Keratinocyte (primary cell): ENCODE data around the gene PGM1. TPM values are rescaled to one million over a fixed set of nuclear protein-coding genes. Genes with fewer than 3 reads are reported as not detected.

Source experiments
- DNase-seq: peaks from one replicate; pipeline ENCODE4 v3.0.0-alpha.2; 2011; ENCODE audit warnings: low read depth, missing footprints, low spot score
- FAIRE-seq: peaks from 2 replicates; lab custom pipeline; 2011; peaks lifted over from hg19 to GRCh38; lab: Jason Lieb, UNC
- H2AFZ ChIP-seq: 2 replicates; pipeline ENCODE4 v1.6.0; 2012; ENCODE audit warnings: low read length, control low read depth, inconsistent platforms; ENCODE audit not compliant: control insufficient read depth
- H3K27ac ChIP-seq: 2 replicates; pipeline ENCODE4 v1.5.1; 2011; ENCODE audit warnings: low read length; ENCODE audit not compliant: control insufficient read depth, insufficient read depth
- H3K27me3 ChIP-seq: 3 replicates; pipeline ENCODE4 v1.6.0; 2011; ENCODE audit warnings: low read length; ENCODE audit not compliant: control insufficient read depth, insufficient read depth; ENCODE audit errors: extremely low read depth
- H3K36me3 ChIP-seq, 2 experiments: 2 replicates in 1 of 2; 3 replicates in 1 of 2; pipeline ENCODE4 v1.5.1; 2011; ENCODE audit warnings: low read length in 2 of 2, mild to moderate bottlenecking in 1 of 2; ENCODE audit not compliant: control insufficient read depth in 2 of 2, insufficient read depth in 2 of 2; ENCODE audit errors: extremely low read depth in 1 of 2
- H3K4me1 ChIP-seq: 3 replicates; pipeline ENCODE4 v1.5.1; 2011; ENCODE audit warnings: low read length; ENCODE audit not compliant: control insufficient read depth, insufficient read depth; ENCODE audit errors: extremely low read depth
- H3K4me2 ChIP-seq: 3 replicates; pipeline ENCODE4 v1.6.0; 2011; ENCODE audit warnings: low read depth, low read length; ENCODE audit not compliant: control insufficient read depth, insufficient read depth; ENCODE audit errors: extremely low read depth
- H3K4me3 ChIP-seq, 3 experiments: fragments of 200-600 bp in 1 of 3; sonication (generic) in 1 of 3; 2 replicates in 2 of 3; 3 replicates in 1 of 3; pipeline ENCODE4 v1.5.1; 2011 to 2016; ENCODE audit warnings: low read length in 3 of 3, mild to moderate bottlenecking in 3 of 3, control low read depth in 2 of 3, inconsistent platforms in 1 of 3, low read depth in 1 of 3, mixed read lengths in 1 of 3, mixed run types in 1 of 3, moderate library complexity in 1 of 3; ENCODE audit not compliant: control insufficient read depth in 2 of 3, insufficient read depth in 2 of 3; ENCODE audit errors: extremely low read depth in 1 of 3
- H3K79me2 ChIP-seq: 2 replicates; pipeline ENCODE4 v1.6.0; 2012; ENCODE audit warnings: low read length; ENCODE audit not compliant: control insufficient read depth, insufficient read depth
- H3K9ac ChIP-seq: 3 replicates; pipeline ENCODE4 v1.6.0; 2011; ENCODE audit warnings: low read length; ENCODE audit not compliant: control insufficient read depth, insufficient read depth; ENCODE audit errors: extremely low read depth
- H3K9me1 ChIP-seq: 3 replicates; pipeline ENCODE4 v1.6.0; 2011; ENCODE audit warnings: low read length; ENCODE audit not compliant: control insufficient read depth, insufficient read depth; ENCODE audit errors: extremely low read depth
- H3K9me3 ChIP-seq: 2 replicates; pipeline ENCODE4 v1.5.1; 2012; ENCODE audit warnings: low read depth, low read length; ENCODE audit not compliant: control insufficient read depth
- H4K20me1 ChIP-seq: 3 replicates; pipeline ENCODE4 v1.6.0; 2011; ENCODE audit warnings: low read length; ENCODE audit not compliant: control insufficient read depth, insufficient read depth; ENCODE audit errors: extremely low read depth
- EZH2 ChIP-seq: IDR thresholded peaks from one replicate; pipeline ENCODE4 v1.6.1; 2012; ENCODE audit warnings: inconsistent platforms, mild to moderate bottlenecking, low read length, moderate library complexity
- dilution Hi-C: fragments of 300-500 bp; cut with MboI; formaldehyde crosslinking; loops from one replicate; pipeline ENCODE4 v1.7.0; 2020; ENCODE audit warnings: low sequenced_read_pairs; ENCODE audit not compliant: extremely low pct_ligation_motif_present
- polyA plus RNA-seq, 5 experiments: library from polyadenylated mRNA; depleted of rRNA in 3 of 5; stranded (reverse) in 3 of 5; stranded (forward) in 1 of 5; unstranded in 1 of 5; fragments of >200 nt; gene quantifications; 1 replicate in 1 of 5; 2 replicates in 3 of 5; 3 replicates in 1 of 5; pipeline versions ENCODE4 v1.2.1 to v1.2.3, GENCODE V29; 2011 to 2012; ENCODE audit warnings: missing spikeins in 2 of 5, low read depth in 1 of 5, low replicate concordance in 1 of 5
- TF ChIP-seq, protein P1 (sequence below), 3 experiments: IDR thresholded peaks in 1 of 3; conservative IDR thresholded peaks in 1 of 3; optimal IDR thresholded peaks in 1 of 3; 2 replicates in 2 of 3; 3 replicates in 1 of 3; pipeline versions ENCODE3 to v1.5.1; 2011; ENCODE audit warnings: low read length in 3 of 3, mild to moderate bottlenecking in 3 of 3, moderate library complexity in 2 of 3, control low read depth in 1 of 3, inconsistent platforms in 1 of 3; ENCODE audit not compliant: insufficient read depth in 2 of 3; ENCODE audit errors: extremely low read depth in 1 of 3

Gene PGM1
- polyA plus RNA-seq, 1 donor (not counting 4 experiments of a cell fraction or from before 2014, with no cell fraction given), result 38.9 TPM

GRCh38 chr1:63698001-63698838 is 105.0 kb downstream of the PGM1 start:
- TF ChIP-seq EZH2, result no peak
- TF ChIP-seq, protein P1, sequence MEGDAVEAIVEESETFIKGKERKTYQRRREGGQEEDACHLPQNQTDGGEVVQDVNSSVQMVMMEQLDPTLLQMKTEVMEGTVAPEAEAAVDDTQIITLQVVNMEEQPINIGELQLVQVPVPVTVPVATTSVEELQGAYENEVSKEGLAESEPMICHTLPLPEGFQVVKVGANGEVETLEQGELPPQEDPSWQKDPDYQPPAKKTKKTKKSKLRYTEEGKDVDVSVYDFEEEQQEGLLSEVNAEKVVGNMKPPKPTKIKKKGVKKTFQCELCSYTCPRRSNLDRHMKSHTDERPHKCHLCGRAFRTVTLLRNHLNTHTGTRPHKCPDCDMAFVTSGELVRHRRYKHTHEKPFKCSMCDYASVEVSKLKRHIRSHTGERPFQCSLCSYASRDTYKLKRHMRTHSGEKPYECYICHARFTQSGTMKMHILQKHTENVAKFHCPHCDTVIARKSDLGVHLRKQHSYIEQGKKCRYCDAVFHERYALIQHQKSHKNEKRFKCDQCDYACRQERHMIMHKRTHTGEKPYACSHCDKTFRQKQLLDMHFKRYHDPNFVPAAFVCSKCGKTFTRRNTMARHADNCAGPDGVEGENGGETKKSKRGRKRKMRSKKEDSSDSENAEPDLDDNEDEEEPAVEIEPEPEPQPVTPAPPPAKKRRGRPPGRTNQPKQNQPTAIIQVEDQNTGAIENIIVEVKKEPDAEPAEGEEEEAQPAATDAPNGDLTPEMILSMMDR (optimal IDR thresholded peaks at IDR 0.05 in 1 of 3, IDR thresholded peaks at IDR 0.05 in 1 of 3, conservative IDR thresholded peaks at IDR 0.05 in 1 of 3; ENCODE audit: extremely low read depth in 1 of 3, insufficient read depth in 2 of 3, low read length in 3 of 3), result no peak
- no peaks in the 10 kb centered on the region for H3K9me1 ChIP-seq
- dilution Hi-C loops, result no loop called here
- no peaks in the 10 kb centered on the region for H3K36me3 ChIP-seq
- H4K20me1 ChIP-seq, result no peaks in the 10 kb centered on the region
- no peak overlapping the region for H2AFZ ChIP-seq
- H3K9ac ChIP-seq, result no peak overlapping the region
- no peak for FAIRE-seq
- DNase-seq, result no peak
- H3K9me3 ChIP-seq, result no peaks in the 10 kb centered on the region
- no peak overlapping the region for H3K4me3 ChIP-seq
- no peaks in the 10 kb centered on the region for H3K27me3 ChIP-seq
- no peaks in the 10 kb centered on the region for H3K79me2 ChIP-seq
- H3K4me1 ChIP-seq, result no peaks in the 10 kb centered on the region
- no peak overlapping the region for H3K27ac ChIP-seq
- no peak overlapping the region for H3K4me2 ChIP-seq

- peaks cover 9% of the 10 kb centered on the region for H3K4me1 ChIP-seq
- H3K4me3 ChIP-seq, result no peak overlapping the region
- no peaks in the 10 kb centered on the region for H4K20me1 ChIP-seq
- H3K9me3 ChIP-seq, result no peaks in the 10 kb centered on the region
- H3K9me1 ChIP-seq, result no peaks in the 10 kb centered on the region
- H3K27me3 ChIP-seq, result no peaks in the 10 kb centered on the region
- H3K9ac ChIP-seq, result no peak overlapping the region
- dilution Hi-C loops, result no loop called here
- no peak for FAIRE-seq
- no peaks in the 10 kb centered on the region for H3K79me2 ChIP-seq
- DNase-seq, result no peak
- H3K36me3 ChIP-seq, result no peaks in the 10 kb centered on the region
- H3K27ac ChIP-seq, result no peak overlapping the region
- no peak overlapping the region for H2AFZ ChIP-seq
- no peak overlapping the region for H3K4me2 ChIP-seq
- TF ChIP-seq, protein P1 (optimal IDR thresholded peaks at IDR 0.05 in 1 of 3, IDR thresholded peaks at IDR 0.05 in 1 of 3, conservative IDR thresholded peaks at IDR 0.05 in 1 of 3; ENCODE audit: extremely low read depth in 1 of 3, insufficient read depth in 2 of 3, low read length in 3 of 3), result no peak
- no peak for TF ChIP-seq EZH2
Measured at GRCh38 chr1:63701187-63701586, 108.0 kb downstream of the PGM1 start.
